Epithelial cell of esophagus (primary cell): ENCODE data around the gene CA4.
"Not testable (repeated sequence)": the region's sequence is repeated elsewhere in the genome, so short reads cannot be mapped to it uniquely, and the experiment has no call there.

Experiments used
- DNase-seq: peaks from one replicate; pipeline ENCODE4 v3.0.0; 2010; ENCODE audit warnings: low read depth
- H3K4me3 ChIP-seq: 2 replicates; pipeline ENCODE4 v1.5.1; 2011; ENCODE audit warnings: mild to moderate bottlenecking, low read length, control low read depth
- CTCF ChIP-seq: IDR thresholded peaks from 2 replicates; pipeline ENCODE4 v1.5.1; 2011; ENCODE audit warnings: low read depth, mild to moderate bottlenecking, low read length, control low read depth, inconsistent platforms; ENCODE audit not compliant: insufficient read depth; ENCODE audit errors: missing control alignments

CA4 gene

GRCh38 chr17:60108712-60109111 is 41.1 kb upstream of the CA4 start:
- no peak for TF ChIP-seq CTCF
- H3K4me3 ChIP-seq = no peak overlapping the region
- DNase-seq = no peak

- DNase-seq = no peak
- no peak for TF ChIP-seq CTCF
- H3K4me3 ChIP-seq = no peak overlapping the region
These were observed 40.6 kb upstream of the CA4 start for GRCh38 chr17:60109161-60109560.

- TF ChIP-seq CTCF = no peak
These were observed 39.2 kb upstream of the CA4 start for GRCh38 chr17:60110586-60110985.

GRCh38 chr17:60111661-60112060 is 38.1 kb upstream of the CA4 start:
- H3K4me3 ChIP-seq, DNase-seq: not testable (repeated sequence)

More at GRCh38 chr17:60110586-60110985, 39.2 kb upstream of the CA4 start:
- H3K4me3 ChIP-seq = no peak overlapping the region
- no peak for DNase-seq

GRCh38 chr17:60115364-60115763 is 34.4 kb upstream of the CA4 start:
- H3K4me3 ChIP-seq, DNase-seq: not testable (repeated sequence)

- H3K4me3 ChIP-seq = not testable (repeated sequence)
These were observed 33.6 kb upstream of the CA4 start for GRCh38 chr17:60116196-60116595.

GRCh38 chr17:60119162-60119561 is 30.6 kb upstream of the CA4 start:
- H3K4me3 ChIP-seq, DNase-seq: not testable (repeated sequence)

More at GRCh38 chr17:60116196-60116595, 33.6 kb upstream of the CA4 start:
- DNase-seq = not testable (repeated sequence)

- not testable (repeated sequence) for H3K4me3 ChIP-seq, DNase-seq
These were observed 29.7 kb upstream of the CA4 start for GRCh38 chr17:60119807-60120748.

GRCh38 chr17:60127068-60128064 is 22.4 kb upstream of the CA4 start:
- no peak overlapping the region for H3K4me3 ChIP-seq
- DNase-seq = no peak
- TF ChIP-seq CTCF = no peak
